HG03469 (cell line): ENCODE results near the gene OR51G1.

ENCODE experiments used
- ATAC-seq: cut with Tn5 transposase; IDR thresholded peaks from one replicate; pipeline ENCODE4 v1.9.1; 2021; ENCODE audit warnings: mild to moderate bottlenecking, moderate library complexity, moderate number of reproducible peaks; ENCODE audit not compliant: unreplicated experiment

OR51G1 gene

DNA sequence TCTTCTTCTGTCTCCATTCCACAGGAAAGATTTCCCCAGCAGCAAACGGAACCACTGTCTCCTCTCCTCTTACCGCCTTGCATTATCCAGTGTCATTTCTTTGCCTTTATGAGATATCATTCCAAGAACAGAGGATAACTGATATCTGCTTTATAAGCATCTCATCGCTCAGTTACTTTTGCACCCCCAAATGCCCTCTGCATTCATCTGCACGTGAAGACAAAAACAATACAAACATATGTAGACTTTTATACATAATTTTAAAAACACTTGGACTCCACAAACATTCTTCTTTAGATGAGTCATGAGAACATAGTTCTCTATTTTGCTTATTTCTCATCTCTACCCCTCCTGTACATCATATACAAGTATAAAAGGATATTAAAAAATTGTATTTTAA is 43.0 kb downstream of the OR51G1 start:
- no peak for ATAC-seq
